Suppressor macrophage (primary cell): ENCODE measurements around the gene TINAGL1.
A peak's percentile ranks its signal among the peaks of the same experiment; 100 is the strongest.
"Not testable (repeated sequence)": the region's sequence is repeated elsewhere in the genome, so short reads cannot be mapped to it uniquely, and the experiment has no call there.

Experiments
- DNase-seq, 4 experiments: peaks; one replicate each; pipeline ENCODE4 v3.0.0-alpha.2; 2020 to 2022

Gene TINAGL1

GRCh38 chr1:31583995-31584868 is 7.9 kb downstream of the TINAGL1 start:
- DNase-seq: peak in 2 of 4 experiments; percentile 27 to 36

DNA sequence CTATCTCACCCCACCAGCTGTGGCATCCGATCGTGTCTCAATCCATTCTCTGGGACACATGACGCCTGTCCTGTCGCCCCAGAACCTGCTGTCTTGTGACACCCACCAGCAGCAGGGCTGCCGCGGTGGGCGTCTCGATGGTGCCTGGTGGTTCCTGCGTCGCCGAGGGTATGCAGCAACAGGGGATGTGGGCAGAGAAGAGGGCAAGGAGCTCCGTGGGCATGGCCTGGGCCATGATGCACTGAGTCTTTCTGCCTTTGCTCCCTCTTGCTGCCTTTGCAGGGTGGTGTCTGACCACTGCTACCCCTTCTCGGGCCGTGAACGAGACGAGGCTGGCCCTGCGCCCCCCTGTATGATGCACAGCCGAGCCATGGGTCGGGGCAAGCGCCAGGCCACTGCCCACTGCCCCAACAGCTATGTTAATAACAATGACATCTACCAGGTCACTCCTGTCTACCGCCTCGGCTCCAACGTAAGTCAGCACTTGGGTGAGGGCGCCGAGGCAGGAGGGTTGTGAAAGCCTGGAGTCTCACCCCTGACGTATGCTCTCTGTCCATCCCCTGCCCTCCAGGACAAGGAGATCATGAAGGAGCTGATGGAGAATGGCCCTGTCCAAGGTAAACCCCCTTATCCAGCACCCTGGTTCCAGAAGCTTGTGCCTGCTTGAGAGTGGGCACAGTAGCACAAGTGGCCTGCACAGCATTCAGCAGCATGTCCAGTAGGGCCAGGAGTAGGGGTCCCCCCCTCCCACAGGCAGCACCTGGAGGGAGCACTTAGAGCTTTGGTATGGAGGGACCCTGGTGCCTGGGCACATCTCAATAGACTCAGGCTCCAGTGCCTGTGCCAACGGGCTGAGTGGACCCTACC is 8.8 kb downstream of the TINAGL1 start:
- DNase-seq: no peak

DNA sequence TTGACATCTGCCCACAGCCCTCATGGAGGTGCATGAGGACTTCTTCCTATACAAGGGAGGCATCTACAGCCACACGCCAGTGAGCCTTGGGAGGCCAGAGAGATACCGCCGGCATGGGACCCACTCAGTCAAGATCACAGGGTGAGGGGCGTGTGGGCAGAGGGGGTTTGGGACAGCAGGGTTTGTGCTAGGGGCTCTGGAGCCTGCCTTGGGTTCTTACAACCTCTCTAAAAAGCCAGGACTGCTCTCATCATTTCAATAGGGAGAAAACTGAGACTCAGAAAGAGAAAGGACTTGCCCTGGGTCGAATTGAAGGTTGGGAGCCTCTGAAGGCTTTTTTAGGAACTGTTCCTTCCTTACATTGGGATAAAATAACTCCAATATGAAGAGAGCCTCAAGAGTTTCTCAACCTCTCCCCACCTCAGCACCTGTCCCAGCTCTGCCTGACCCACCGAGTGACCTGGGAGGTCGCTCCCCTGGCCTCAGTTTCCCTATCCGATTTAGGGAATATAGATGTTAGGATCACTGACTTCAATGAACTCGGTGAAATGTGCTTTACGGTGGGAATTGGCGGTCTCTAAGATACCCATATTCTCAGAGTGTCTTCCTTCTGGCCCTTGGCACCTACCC is 9.5 kb downstream of the TINAGL1 start:
- DNase-seq: no peak

DNA sequence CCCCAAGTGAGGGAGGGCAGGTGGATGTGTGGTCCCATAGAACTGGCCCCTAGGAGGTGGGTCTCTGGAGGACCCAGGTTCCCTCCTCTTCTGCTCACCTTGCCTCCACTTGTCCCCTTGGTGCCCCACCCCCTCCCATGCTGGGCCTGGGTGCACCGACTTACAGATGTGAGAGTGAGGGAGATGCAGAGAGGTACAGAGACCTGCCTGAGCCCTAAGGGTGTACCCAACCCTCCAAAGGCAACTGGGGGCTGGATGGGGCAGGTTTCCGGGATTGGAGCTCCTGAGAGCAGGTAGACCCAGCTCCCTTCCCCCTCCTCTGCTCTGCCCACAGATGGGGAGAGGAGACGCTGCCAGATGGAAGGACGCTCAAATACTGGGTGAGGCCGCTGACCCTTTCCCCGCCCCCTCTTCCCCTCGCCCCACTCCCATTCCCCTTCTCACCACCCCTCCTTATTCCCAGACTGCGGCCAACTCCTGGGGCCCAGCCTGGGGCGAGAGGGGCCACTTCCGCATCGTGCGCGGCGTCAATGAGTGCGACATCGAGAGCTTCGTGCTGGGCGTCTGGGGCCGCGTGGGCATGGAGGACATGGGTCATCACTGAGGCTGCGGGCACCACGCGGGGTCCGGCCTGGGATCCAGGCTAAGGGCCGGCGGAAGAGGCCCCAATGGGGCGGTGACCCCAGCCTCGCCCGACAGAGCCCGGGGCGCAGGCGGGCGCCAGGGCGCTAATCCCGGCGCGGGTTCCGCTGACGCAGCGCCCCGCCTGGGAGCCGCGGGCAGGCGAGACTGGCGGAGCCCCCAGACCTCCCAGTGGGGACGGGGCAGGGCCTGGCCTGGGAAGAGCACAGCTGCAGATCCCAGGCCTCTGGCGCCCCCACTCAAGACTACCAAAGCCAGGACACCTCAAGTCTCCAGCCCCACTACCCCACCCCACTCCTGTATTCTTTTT is 10.3 kb downstream of the TINAGL1 start:
- peak; percentile 35 to 69 (median 54) for DNase-seq

- DNase-seq: not testable (repeated sequence)
Observed at GRCh38 chr1:31587328-31587699, 11.0 kb downstream of the TINAGL1 start.

GRCh38 chr1:31587720-31588423 is 11.6 kb downstream of the TINAGL1 start:
- peak; percentile 43 to 73 (median 58) for DNase-seq

DNA sequence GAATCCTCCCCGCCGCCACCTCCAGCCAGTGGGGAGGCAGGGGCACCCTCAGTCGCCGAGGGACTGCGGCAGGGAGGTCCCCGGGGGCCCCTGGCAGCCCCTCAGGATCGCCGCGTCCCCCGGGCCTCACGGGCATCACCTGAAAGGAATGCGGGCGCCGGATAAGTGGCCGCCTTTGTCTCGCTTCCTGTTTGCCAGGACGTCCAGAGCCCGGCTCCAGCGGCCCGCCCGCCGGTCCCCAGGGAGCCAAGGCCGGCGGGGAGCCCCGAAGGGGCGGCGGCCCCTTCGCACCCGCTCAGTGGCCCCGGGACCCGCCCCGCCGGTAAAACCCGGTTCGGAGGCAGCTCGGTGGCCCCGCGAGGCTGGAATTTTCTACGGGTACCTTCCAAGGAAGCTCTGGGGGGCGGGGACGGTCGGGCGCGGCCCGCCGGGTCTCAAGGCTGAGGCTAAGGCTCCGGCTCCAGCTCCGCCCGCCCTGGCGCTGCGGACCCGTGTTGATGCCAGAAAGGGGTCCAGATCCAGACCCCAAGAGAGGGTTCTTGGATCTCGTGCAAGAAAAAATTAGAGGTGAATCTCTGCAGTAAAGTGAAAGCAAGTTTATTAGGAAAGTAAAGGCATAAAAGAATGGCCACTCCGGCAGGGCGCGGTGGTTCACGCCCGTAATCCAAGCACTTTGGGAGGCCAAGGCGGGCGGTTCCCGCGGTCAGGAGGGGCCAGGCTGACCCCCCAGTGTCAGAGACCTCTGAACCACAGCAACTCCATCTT is 12.6 kb downstream of the TINAGL1 start:
- DNase-seq: no peak

DNA sequence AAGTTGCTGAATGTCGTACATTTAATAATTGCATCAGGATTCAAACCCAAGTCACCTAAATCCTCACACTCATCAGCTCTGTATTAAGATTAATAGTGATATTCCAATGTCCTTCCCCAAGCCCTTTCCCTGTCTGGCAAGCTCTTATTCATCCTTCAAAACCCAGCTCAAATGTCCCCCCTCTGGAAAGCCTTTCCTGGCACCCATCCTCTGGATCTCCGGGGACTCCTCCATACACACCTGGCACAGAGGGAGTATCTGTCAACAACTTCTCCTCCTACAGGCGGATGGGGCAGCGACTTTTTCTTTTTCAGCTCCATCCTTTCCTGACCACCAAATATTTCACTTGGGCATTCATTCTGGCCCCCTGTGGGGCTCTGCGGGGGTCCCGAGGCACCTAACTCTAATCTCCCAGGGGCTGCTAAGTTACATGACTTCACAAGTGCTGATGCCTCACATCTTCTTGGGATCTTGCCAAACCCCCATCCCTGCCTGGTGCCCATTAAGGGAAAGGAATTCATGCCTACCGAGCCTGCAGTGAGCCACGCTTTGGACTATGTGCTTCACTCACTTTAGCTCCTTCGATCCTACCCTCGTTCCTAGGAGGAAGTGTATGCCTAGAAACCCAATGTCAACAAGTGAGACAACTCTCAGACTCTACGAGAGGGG is 15.2 kb downstream of the TINAGL1 start:
- DNase-seq: no peak

DNA sequence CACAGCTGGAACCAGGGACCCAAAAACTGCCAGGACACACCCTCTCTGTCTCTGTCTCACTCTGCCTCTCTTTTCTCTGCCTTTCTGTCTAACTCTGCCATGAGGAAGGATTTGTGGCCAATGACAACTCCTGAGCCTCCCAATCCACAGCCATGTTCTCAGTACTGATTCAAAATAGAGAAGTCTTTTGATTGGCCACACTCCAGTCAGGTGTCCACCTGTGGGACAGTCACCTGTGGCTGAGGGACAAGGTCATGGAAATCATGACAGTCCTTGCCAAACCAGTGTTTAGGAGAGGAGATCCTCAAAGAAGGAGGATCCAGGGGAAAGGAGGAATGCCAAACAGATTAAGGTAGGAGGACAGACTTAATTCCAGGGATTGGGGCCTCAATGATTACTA is 15.8 kb downstream of the TINAGL1 start:
- no peak for DNase-seq

- no peak for DNase-seq
Observed at GRCh38 chr1:31593136-31593665, 16.9 kb downstream of the TINAGL1 start.

GRCh38 chr1:31593770-31594632 is 17.7 kb downstream of the TINAGL1 start:
- peak; percentile 59 to 90 (median 66) for DNase-seq

- peak; percentile 17 to 43 (median 22) for DNase-seq
Observed at GRCh38 chr1:31595836-31596736, 19.8 kb downstream of the TINAGL1 start.

DNA sequence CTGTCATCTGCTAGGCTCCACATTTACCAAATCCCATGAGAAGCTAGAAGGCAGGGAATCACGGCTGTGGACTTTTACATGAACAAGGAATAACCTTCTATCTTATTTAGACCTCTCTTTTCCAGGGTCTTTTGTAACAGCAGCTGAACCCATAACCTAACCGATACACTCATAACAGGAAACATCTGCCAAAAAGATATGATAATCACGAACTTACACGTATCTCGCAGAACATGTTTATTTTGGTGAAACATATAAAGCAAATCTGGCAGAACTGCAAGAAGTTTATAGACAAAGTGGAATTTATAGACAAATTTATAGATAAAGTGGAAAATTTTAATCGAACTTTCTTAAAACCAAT is 20.4 kb downstream of the TINAGL1 start:
- no peak for DNase-seq

DNA sequence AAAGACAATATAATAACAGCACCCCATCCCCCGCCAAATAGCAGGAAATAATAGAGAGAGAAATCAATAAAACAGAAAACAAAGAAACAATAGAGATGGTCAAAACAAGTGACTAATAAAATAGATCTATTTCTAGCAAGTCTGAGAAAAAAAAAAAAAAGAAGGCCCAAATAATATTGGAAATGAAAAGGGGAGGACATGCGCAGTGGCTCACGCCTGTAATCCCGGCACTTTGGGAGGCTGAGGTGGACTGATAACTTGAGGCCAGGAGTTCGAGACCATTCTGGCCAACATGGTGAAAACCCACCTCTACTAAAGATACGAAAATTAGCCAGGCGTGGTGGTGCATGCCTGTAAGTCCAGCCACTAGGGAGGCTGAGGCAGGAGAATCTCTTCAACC is 22.7 kb downstream of the TINAGL1 start:
- DNase-seq: no peak

GRCh38 chr1:31600641-31601040 is 24.3 kb downstream of the TINAGL1 start:
- no peak for DNase-seq

DNA sequence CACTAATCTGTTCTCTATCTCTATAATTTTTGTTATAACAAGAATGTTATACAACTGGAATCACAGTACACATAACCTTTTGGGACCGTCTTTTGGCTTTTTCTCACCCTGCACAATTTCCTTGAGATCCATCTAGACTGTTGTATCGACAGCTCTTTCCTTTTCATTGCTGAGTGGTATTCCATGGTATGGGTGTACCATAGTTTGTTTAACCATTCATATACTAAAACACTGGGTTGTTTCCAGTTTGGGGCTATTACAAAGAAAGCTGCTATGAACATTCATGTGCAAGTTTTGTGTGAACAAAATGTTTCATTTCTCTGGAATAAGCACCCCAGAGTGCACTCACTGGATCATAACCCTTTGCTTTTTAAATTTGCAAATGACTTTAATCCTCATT is 25.8 kb downstream of the TINAGL1 start:
- DNase-seq: no peak

GRCh38 chr1:31605908-31606427 is 29.7 kb downstream of the TINAGL1 start:
- peak; percentile 82 to 97 (median 90) for DNase-seq
